ENCODE results near the gene PAF1.

Gene PAF1

GRCh38 chr19:39417463-39418181 is 26.7 kb upstream of the PAF1 start:
- H3K4me3 ChIP-seq (replicated peaks; ENCODE audit: insufficient read depth, low read length) = no peak overlapping the region
- H3K27me3 ChIP-seq (ENCODE audit: insufficient read depth, poor library complexity, severe bottlenecking) = peaks cover 31% of the 10 kb centered on the region
- H3K27ac ChIP-seq (replicated peaks) = no peak overlapping the region
- TF ChIP-seq GABPA (IDR thresholded peaks at IDR 0.05; ENCODE audit: low read depth) (no peak), POLR2AphosphoS5 (IDR thresholded peaks at IDR 0.05; ENCODE audit: low read depth) (no peak), SPI1 (IDR thresholded peaks at IDR 0.05; ENCODE audit: borderline replicate concordance, low read depth) (no peak)
- TF ChIP-seq, protein P1, sequence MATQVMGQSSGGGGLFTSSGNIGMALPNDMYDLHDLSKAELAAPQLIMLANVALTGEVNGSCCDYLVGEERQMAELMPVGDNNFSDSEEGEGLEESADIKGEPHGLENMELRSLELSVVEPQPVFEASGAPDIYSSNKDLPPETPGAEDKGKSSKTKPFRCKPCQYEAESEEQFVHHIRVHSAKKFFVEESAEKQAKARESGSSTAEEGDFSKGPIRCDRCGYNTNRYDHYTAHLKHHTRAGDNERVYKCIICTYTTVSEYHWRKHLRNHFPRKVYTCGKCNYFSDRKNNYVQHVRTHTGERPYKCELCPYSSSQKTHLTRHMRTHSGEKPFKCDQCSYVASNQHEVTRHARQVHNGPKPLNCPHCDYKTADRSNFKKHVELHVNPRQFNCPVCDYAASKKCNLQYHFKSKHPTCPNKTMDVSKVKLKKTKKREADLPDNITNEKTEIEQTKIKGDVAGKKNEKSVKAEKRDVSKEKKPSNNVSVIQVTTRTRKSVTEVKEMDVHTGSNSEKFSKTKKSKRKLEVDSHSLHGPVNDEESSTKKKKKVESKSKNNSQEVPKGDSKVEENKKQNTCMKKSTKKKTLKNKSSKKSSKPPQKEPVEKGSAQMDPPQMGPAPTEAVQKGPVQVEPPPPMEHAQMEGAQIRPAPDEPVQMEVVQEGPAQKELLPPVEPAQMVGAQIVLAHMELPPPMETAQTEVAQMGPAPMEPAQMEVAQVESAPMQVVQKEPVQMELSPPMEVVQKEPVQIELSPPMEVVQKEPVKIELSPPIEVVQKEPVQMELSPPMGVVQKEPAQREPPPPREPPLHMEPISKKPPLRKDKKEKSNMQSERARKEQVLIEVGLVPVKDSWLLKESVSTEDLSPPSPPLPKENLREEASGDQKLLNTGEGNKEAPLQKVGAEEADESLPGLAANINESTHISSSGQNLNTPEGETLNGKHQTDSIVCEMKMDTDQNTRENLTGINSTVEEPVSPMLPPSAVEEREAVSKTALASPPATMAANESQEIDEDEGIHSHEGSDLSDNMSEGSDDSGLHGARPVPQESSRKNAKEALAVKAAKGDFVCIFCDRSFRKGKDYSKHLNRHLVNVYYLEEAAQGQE (IDR thresholded peaks at IDR 0.05; ENCODE audit: insufficient replicate concordance, low read depth) = no peak
- TF ChIP-seq, protein P2, sequence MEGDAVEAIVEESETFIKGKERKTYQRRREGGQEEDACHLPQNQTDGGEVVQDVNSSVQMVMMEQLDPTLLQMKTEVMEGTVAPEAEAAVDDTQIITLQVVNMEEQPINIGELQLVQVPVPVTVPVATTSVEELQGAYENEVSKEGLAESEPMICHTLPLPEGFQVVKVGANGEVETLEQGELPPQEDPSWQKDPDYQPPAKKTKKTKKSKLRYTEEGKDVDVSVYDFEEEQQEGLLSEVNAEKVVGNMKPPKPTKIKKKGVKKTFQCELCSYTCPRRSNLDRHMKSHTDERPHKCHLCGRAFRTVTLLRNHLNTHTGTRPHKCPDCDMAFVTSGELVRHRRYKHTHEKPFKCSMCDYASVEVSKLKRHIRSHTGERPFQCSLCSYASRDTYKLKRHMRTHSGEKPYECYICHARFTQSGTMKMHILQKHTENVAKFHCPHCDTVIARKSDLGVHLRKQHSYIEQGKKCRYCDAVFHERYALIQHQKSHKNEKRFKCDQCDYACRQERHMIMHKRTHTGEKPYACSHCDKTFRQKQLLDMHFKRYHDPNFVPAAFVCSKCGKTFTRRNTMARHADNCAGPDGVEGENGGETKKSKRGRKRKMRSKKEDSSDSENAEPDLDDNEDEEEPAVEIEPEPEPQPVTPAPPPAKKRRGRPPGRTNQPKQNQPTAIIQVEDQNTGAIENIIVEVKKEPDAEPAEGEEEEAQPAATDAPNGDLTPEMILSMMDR (IDR thresholded peaks at IDR 0.05; ENCODE audit: insufficient read depth, low read length) = no peak
- DNase-seq (ENCODE audit: low read depth in 1 of 2, low spot score in 1 of 2) = no peak

GRCh38 chr19:39416152-39417120 is 25.5 kb upstream of the PAF1 start:
- Histone ChIP-seq H3K27me3 (ENCODE audit: insufficient read depth, poor library complexity, severe bottlenecking) (peaks cover 33% of the 10 kb centered on the region), H3K4me3 (replicated peaks; ENCODE audit: insufficient read depth, low read length) (no peak overlapping the region), H3K27ac (replicated peaks) (no peak overlapping the region)
- no peak for DNase-seq (ENCODE audit: low read depth in 1 of 2, low spot score in 1 of 2)
- TF ChIP-seq POLR2AphosphoS5 (IDR thresholded peaks at IDR 0.05; ENCODE audit: low read depth) (no peak), SPI1 (IDR thresholded peaks at IDR 0.05; ENCODE audit: borderline replicate concordance, low read depth) (no peak), GABPA (IDR thresholded peaks at IDR 0.05; ENCODE audit: low read depth) (no peak)
- TF ChIP-seq, protein P1 (IDR thresholded peaks at IDR 0.05; ENCODE audit: insufficient replicate concordance, low read depth) = no peak
- TF ChIP-seq, protein P2 (IDR thresholded peaks at IDR 0.05; ENCODE audit: insufficient read depth, low read length) = no peak

DNA sequence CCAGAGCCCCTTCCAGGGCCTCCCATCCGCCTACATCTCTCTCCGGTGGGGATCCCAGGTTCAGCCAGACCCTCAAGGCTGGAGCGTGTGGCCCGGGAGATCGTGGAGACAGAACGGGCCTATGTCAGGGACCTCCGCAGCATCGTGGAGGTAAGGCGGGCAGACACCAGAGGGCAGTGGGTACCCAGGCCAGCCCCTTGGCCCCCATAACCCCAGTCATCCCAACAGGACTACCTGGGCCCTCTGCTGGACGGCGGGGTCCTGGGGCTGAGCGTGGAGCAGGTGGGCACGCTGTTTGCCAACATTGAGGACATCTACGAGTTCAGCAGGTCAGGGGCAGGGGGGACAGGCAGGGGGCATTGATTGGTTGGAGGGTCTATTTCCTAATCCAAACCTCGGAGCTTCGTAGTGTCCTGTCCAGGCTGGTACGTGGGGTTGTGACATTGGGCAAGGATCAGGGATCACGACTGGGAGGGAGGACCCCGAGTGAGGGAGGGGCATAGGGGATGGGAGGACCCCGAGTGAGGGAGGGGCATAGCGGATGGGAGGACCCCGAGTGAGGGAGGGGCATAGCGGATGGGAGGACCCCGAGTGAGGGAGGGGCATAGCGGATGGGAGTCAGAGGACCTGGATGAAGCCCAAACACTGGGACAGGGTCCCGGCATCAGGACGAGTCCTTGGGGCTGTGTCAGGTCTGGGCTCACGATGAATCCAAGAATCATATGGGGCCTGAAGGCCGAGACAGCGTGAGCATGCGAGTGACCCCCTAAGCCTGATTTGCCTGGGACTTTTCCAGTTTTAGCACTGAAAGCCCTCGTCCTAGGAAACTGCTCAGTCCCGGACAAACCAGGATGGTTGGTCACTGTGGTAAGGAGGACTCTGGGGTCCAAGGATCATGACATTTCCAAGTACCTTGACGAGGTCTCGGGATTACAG is 24.5 kb upstream of the PAF1 start:
- DNase-seq (ENCODE audit: low read depth in 1 of 2, low spot score in 1 of 2) = no peak
- H3K4me3 ChIP-seq (replicated peaks; ENCODE audit: insufficient read depth, low read length) = no peak overlapping the region
- H3K27ac ChIP-seq (replicated peaks) = no peak overlapping the region
- TF ChIP-seq POLR2AphosphoS5 (IDR thresholded peaks at IDR 0.05; ENCODE audit: low read depth) = no peak
- TF ChIP-seq, protein P2 (IDR thresholded peaks at IDR 0.05; ENCODE audit: insufficient read depth, low read length) = no peak
- TF ChIP-seq SPI1 (IDR thresholded peaks at IDR 0.05; ENCODE audit: borderline replicate concordance, low read depth) = no peak
- TF ChIP-seq, protein P1 (IDR thresholded peaks at IDR 0.05; ENCODE audit: insufficient replicate concordance, low read depth) = no peak
- TF ChIP-seq GABPA (IDR thresholded peaks at IDR 0.05; ENCODE audit: low read depth) = no peak
- peaks cover 33% of the 10 kb centered on the region for H3K27me3 ChIP-seq (ENCODE audit: insufficient read depth, poor library complexity, severe bottlenecking)

Measured in HL-60 (cell line).